ENCODE data around the gene CHTOP. TPM values are rescaled to one million over a fixed set of nuclear protein-coding genes. Genes with fewer than 3 reads are reported as not detected.
"Not testable (repeated sequence)": the region's sequence is repeated elsewhere in the genome, so short reads cannot be mapped to it uniquely, and the experiment has no call there.

The CHTOP gene
- polyA plus RNA-seq, 1 donor = 99.4 TPM

DNA sequence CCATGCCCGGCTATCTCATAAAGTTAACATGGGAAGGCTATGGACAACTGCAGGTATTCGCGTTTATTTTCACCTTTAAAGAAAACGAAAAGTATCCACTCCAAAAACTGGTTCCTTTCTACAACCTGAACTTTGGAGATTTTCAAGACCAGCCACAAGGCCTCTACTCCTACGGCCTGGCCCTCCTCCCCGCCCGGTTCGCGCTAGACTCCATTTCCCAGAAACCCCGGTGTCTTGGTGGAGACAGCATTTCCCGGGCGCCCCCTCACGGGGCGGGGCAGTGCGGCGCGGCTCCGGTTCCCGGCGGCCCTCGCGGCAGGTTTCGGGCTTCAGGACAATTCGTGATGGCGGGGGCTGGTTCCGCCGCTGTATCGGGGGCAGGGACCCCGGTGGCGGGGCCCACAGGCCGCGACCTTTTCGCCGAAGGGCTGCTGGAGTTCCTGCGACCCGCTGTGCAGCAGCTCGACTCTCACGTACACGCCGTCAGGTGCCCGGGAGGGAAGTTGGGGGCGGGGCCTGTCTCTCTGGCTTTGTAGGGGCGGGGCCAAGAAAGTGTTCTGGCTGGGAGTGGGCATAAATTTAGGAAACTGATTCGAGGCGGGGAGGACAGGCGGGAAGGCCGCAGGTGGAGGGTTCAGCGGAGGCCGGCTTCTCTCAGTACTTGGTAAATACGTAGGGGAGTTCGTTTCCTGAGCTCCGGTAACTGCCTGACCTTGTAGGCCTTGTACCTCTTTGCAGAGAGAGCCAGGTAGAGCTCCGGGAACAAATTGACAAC lies 24.7 kb downstream of the CHTOP start, which contains the start of gene SNAPIN:
Gene SNAPIN (plus strand): TSS at position 304 of the 775 bp plus-strand sequence. CDS start 41 bp downstream, at position 345.
- no peaks in the 10 kb centered on the region for H3K27me3 ChIP-seq (ENCODE audit: control insufficient read depth, insufficient read depth, low read length)
- peaks cover 31% of the 10 kb centered on the region for H3K36me3 ChIP-seq (ENCODE audit: control insufficient read depth, insufficient read depth, low read length)
- peak; percentile 88 to 95 for DNase-seq
- no peaks in the 10 kb centered on the region for H3K9me3 ChIP-seq (ENCODE audit: control insufficient read depth, low read depth, low read length)
- no CpG with 5 or more reads among the region's 53 CpGs for WGBS (ENCODE audit: insufficient coverage, low lambda C conversion rate)
- peak within 1 kb of the TSS; percentile 89 for H3K27ac ChIP-seq (ENCODE audit: low read length)
- H3K4me1 ChIP-seq (ENCODE audit: control insufficient read depth, insufficient read depth, low read length) = peaks cover 6% of the 10 kb centered on the region
- H3K4me3 ChIP-seq (ENCODE audit: low read length) = peak within 1 kb of the TSS; percentile 81

DNA sequence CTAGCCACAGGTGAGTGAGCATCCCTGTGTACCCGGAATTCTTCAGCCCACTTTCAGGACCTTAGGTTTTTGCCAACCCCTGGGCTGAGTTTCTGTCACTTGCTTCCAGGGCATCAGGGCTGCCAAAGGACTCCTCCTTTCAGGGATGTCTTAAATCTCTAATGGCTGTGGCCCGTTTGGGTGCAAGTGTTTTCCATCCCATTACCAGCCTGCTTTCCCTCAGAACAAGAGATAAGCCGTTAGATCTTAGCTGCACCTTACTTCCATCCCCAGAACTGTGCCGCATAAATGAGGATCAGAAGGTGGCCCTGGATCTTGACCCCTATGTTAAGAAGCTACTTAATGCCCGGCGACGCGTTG lies 25.3 kb downstream of the CHTOP start:
- H3K4me1 ChIP-seq (ENCODE audit: control insufficient read depth, insufficient read depth, low read length) = peaks cover 4% of the 10 kb centered on the region
- H3K9me3 ChIP-seq (ENCODE audit: control insufficient read depth, low read depth, low read length) = no peaks in the 10 kb centered on the region
- no CpG with 5 or more reads among the region's 8 CpGs for WGBS (ENCODE audit: insufficient coverage, low lambda C conversion rate)
- H3K27ac ChIP-seq (ENCODE audit: low read length) = peak overlapping the region; percentile 89
- no peaks in the 10 kb centered on the region for H3K27me3 ChIP-seq (ENCODE audit: control insufficient read depth, insufficient read depth, low read length)
- peak overlapping the region; percentile 81 for H3K4me3 ChIP-seq (ENCODE audit: low read length)
- no peak for DNase-seq
- H3K36me3 ChIP-seq (ENCODE audit: control insufficient read depth, insufficient read depth, low read length) = peaks cover 35% of the 10 kb centered on the region

DNA sequence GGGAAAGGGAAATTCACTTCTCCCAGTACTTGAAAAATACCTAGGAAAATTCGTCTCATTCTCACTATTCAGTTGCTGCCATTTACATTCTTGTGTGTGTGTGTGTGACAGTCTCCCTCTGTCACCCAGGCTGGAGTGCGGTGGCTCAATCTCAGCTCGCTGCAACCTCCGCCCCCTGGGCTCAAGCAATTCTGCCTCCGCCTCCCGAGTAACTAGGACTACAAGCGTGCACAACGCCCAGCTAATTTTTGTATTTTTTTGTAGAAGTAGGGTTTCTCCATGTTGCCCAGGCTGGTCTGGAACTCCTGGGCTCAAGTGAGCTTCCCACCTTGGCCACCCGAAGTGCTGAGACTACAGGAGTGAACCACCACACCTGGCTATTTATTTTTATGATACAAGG lies 25.8 kb downstream of the CHTOP start:
- WGBS (ENCODE audit: insufficient coverage, low lambda C conversion rate) = no CpG with 5 or more reads among the region's 9 CpGs
- H3K9me3 ChIP-seq (ENCODE audit: control insufficient read depth, low read depth, low read length) = no peaks in the 10 kb centered on the region
- peaks cover 40% of the 10 kb centered on the region for H3K36me3 ChIP-seq (ENCODE audit: control insufficient read depth, insufficient read depth, low read length)
- H3K27me3 ChIP-seq (ENCODE audit: control insufficient read depth, insufficient read depth, low read length) = no peaks in the 10 kb centered on the region
- peak in 1 of 2 donors; percentile 31 for DNase-seq
- H3K4me1 ChIP-seq (ENCODE audit: control insufficient read depth, insufficient read depth, low read length) = peaks cover 3% of the 10 kb centered on the region
- peak overlapping the region; percentile 89 for H3K27ac ChIP-seq (ENCODE audit: low read length)
- peak overlapping the region; percentile 81 for H3K4me3 ChIP-seq (ENCODE audit: low read length)

DNA sequence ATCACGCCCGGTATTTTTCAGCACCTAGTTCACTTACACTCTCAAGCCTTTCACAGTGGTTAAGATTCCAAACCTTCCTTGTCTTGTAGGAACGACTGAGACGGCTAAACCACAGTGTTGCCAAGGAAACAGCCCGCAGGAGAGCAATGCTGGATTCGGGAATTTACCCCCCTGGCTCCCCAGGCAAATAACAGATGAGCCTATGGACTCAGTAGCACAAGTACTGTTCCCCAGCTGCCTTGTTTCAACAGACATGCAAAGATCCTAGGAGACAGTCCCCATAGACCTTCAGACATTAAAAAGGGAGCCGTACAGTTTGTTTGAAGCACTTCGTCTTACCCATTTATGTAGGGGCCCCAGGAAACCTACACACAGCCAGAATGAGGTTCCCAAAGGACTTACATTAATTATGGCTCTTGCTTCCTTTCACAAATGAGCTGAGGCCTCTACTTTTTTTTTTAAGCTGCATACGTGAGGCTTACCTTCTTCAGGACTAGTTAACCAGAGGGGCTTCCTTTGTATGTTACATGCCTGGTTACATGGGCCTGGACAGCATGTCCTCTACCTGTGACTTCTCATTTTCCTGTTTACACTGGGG lies 27.3 kb downstream of the CHTOP start:
- Histone ChIP-seq H3K27me3 (ENCODE audit: control insufficient read depth, insufficient read depth, low read length) (no peaks in the 10 kb centered on the region), H3K4me3 (ENCODE audit: low read length) (no peak overlapping the region), H3K4me1 (ENCODE audit: control insufficient read depth, insufficient read depth, low read length) (peaks cover 3% of the 10 kb centered on the region), H3K27ac (ENCODE audit: low read length) (no peak overlapping the region), H3K9me3 (ENCODE audit: control insufficient read depth, low read depth, low read length) (no peaks in the 10 kb centered on the region), H3K36me3 (ENCODE audit: control insufficient read depth, insufficient read depth, low read length) (peaks cover 56% of the 10 kb centered on the region)
- DNase-seq = no peak
- no CpG with 5 or more reads among the region's 9 CpGs for WGBS (ENCODE audit: insufficient coverage, low lambda C conversion rate)

DNA sequence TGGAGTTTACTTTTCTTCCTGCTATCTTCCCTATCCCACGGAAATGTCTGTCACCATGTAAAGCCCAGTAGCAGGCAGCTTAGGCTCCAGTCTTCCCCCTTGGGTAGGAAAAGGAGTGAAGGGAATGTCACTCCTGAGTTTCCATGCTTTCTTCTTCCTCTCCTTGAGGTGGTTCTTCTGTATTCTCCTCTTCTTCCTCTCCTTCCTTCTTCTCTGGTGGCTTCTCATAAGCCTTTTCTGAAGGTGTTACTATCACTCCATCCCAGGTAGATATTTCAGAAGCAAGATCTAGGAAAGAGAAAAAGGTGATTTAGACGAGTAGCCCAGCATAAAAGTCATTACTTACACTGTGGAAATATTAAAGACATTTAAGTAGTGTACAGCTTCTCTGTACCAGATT lies 28.4 kb downstream of the CHTOP start:
- Histone ChIP-seq H3K9me3 (ENCODE audit: control insufficient read depth, low read depth, low read length) (no peaks in the 10 kb centered on the region), H3K36me3 (ENCODE audit: control insufficient read depth, insufficient read depth, low read length) (peaks cover 66% of the 10 kb centered on the region), H3K4me1 (ENCODE audit: control insufficient read depth, insufficient read depth, low read length) (peaks cover 3% of the 10 kb centered on the region), H3K4me3 (ENCODE audit: low read length) (no peak overlapping the region), H3K27me3 (ENCODE audit: control insufficient read depth, insufficient read depth, low read length) (no peaks in the 10 kb centered on the region), H3K27ac (ENCODE audit: low read length) (no peak overlapping the region)
- no CpG with 5 or more reads among the region's 2 CpGs for WGBS (ENCODE audit: insufficient coverage, low lambda C conversion rate)
- DNase-seq = no peak

DNA sequence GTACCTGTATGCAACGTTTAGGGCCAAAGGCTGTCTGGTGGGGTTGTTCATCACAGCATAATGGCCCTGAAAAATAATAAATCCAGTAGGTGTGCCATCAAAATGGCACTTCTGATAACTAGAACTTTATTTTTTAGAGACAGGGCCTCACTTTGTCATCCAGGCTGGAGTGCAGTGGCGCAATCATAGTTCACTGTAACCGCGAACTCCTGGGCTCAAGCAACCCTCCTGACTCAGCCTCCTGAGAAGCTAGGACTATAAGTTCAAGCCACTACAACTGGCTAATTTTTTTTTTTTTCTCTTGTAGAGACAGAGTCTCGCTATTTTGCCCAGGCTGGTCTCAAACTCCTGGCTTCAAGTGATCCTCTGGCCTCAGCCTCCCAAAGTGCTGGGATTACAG lies 29.3 kb downstream of the CHTOP start:
- no peak for DNase-seq
- Histone ChIP-seq H3K36me3 (ENCODE audit: control insufficient read depth, insufficient read depth, low read length) (peaks cover 75% of the 10 kb centered on the region), H3K4me3 (ENCODE audit: low read length) (no peak overlapping the region), H3K27me3 (ENCODE audit: control insufficient read depth, insufficient read depth, low read length) (no peaks in the 10 kb centered on the region), H3K4me1 (ENCODE audit: control insufficient read depth, insufficient read depth, low read length) (peaks cover 2% of the 10 kb centered on the region), H3K27ac (ENCODE audit: low read length) (no peak overlapping the region), H3K9me3 (ENCODE audit: control insufficient read depth, low read depth, low read length) (no peaks in the 10 kb centered on the region)
- WGBS (ENCODE audit: insufficient coverage, low lambda C conversion rate) = no CpG with 5 or more reads among the region's 5 CpGs

DNA sequence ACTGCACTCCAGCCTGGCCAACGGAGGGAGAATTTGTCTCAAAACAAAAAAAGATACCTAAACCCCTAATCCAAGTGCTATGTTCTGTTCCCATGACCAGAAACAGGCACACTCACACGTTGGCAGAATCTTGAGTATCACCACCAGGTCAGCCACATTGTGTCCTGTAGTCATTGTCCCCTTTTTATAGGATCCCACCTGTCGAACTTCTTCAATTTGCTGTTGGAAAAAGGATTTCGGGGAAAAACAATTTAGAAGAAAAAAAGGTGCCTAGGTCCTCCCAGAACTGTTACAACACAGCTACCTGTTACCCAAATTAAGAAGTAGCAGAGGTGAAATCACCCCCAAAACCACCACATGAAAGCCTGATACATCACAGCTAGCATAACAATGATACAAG lies 33.6 kb downstream of the CHTOP start:
- Histone ChIP-seq H3K4me3 (ENCODE audit: low read length) (no peak overlapping the region), H3K27ac (ENCODE audit: low read length) (no peak overlapping the region), H3K36me3 (ENCODE audit: control insufficient read depth, insufficient read depth, low read length) (peaks cover 61% of the 10 kb centered on the region), H3K4me1 (ENCODE audit: control insufficient read depth, insufficient read depth, low read length) (no peaks in the 10 kb centered on the region), H3K9me3 (ENCODE audit: control insufficient read depth, low read depth, low read length) (no peaks in the 10 kb centered on the region), H3K27me3 (ENCODE audit: control insufficient read depth, insufficient read depth, low read length) (no peaks in the 10 kb centered on the region)
- WGBS (ENCODE audit: insufficient coverage, low lambda C conversion rate) = 100% methylated on average over 1 of the region's 4 CpGs
- DNase-seq = no peak

DNA sequence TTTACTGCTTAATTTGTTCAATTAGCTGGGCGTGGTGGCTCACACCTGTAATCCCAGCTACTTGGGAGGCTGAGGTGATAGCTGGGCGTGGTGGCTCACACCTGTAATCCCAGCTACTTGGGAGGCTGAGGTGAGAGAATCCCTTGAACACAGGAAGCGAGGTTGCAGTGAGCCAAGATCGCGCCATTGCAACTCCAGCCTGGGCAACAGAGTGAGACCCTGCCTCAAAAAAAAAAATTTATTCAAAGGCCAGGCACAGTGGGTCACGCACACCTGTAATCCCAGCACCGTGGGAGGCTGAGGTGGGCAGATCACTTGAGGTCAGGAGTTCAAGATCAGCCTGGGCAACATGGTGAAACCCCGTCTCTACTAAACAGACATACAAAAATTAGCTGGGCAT lies 34.8 kb downstream of the CHTOP start:
- not testable (repeated sequence) for H3K27ac ChIP-seq (ENCODE audit: low read length); H3K4me1 ChIP-seq (ENCODE audit: control insufficient read depth, insufficient read depth, low read length); H3K27me3 ChIP-seq (ENCODE audit: control insufficient read depth, insufficient read depth, low read length); H3K4me3 ChIP-seq (ENCODE audit: low read length); H3K9me3 ChIP-seq (ENCODE audit: control insufficient read depth, low read depth, low read length); DNase-seq
- no CpG with 5 or more reads among the region's 8 CpGs for WGBS (ENCODE audit: insufficient coverage, low lambda C conversion rate)
- H3K36me3 ChIP-seq (ENCODE audit: control insufficient read depth, insufficient read depth, low read length) = peaks cover 50% of the 10 kb centered on the region

DNA sequence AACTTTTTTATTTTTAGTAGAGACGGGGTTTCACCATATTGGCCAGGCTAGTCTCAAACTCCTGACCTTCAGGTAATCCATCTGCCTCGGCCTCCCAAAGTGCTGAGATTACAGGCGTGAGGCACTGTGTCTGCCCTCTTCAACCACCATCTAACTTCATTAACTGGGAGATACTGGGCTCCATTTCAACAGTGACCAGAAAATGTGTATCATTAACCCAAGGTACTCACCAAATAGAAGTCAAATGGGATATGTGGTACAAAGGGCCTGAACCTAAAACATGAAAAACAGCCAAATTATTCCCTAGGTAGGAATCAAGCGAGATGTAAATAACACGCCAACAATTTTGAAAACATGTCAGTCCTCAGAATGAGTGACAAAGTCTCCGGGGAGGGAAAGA lies 35.7 kb downstream of the CHTOP start:
- DNase-seq = no peak
- H3K27me3 ChIP-seq (ENCODE audit: control insufficient read depth, insufficient read depth, low read length) = no peaks in the 10 kb centered on the region
- peak overlapping the region; percentile 78 for H3K4me3 ChIP-seq (ENCODE audit: low read length)
- H3K9me3 ChIP-seq (ENCODE audit: control insufficient read depth, low read depth, low read length) = no peaks in the 10 kb centered on the region
- H3K4me1 ChIP-seq (ENCODE audit: control insufficient read depth, insufficient read depth, low read length) = no peaks in the 10 kb centered on the region
- peaks cover 41% of the 10 kb centered on the region for H3K36me3 ChIP-seq (ENCODE audit: control insufficient read depth, insufficient read depth, low read length)
- 100% methylated on average over 2 of the region's 6 CpGs for WGBS (ENCODE audit: insufficient coverage, low lambda C conversion rate)
- no peak overlapping the region for H3K27ac ChIP-seq (ENCODE audit: low read length)

DNA sequence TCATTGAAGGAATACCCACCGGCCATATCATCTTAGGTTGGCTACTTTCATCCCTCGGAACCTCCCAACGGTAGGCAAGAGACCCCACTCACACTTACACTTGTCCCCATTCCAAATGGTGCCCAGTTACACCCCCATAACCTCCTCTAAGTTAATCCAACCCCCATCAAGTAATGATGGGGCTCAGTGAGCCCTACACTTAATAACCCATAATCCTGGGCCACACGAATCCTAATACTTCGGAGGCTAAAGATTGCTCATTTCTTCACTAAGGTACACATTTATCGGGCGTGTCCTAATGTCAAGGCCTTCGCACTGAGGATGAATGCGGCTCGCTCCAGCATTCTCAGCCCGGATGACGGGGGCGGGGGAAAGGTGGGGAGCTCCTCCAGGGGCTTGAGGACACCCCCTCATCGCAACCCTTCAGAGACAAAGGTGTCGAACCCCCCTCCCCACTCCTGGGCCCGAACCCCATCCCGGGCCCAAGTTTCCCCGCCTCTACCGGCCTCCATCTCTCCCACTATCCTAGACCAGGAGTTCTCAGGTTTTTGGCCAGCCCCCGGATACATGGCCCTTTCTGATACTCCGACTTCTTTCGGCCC lies 36.5 kb downstream of the CHTOP start:
- DNase-seq = peak in 1 of 2 donors; percentile 27
- H3K27me3 ChIP-seq (ENCODE audit: control insufficient read depth, insufficient read depth, low read length) = no peaks in the 10 kb centered on the region
- peak overlapping the region; percentile 78 for H3K4me3 ChIP-seq (ENCODE audit: low read length)
- no peaks in the 10 kb centered on the region for H3K9me3 ChIP-seq (ENCODE audit: control insufficient read depth, low read depth, low read length)
- no peaks in the 10 kb centered on the region for H3K4me1 ChIP-seq (ENCODE audit: control insufficient read depth, insufficient read depth, low read length)
- H3K36me3 ChIP-seq (ENCODE audit: control insufficient read depth, insufficient read depth, low read length) = peaks cover 34% of the 10 kb centered on the region
- H3K27ac ChIP-seq (ENCODE audit: low read length) = peak overlapping the region; percentile 54
- WGBS (ENCODE audit: insufficient coverage, low lambda C conversion rate) = no CpG with 5 or more reads among the region's 22 CpGs

Measured in large intestine (tissue), 3 donors.